OCI-LY7 (cell line): ENCODE data around the gene CHST11. TPM values are rescaled to one million over a fixed set of nuclear protein-coding genes. Genes with fewer than 3 reads are reported as not detected.

Experiments used
- BruUV-seq: library from RNA; stranded (reverse); fragments of 400-500 nt; replicated peaks from 2 replicates; lab custom pipeline; 2021; lab: Mats Ljungman, UMichigan
- CTCF ChIA-PET: fragments of 300-600 bp; sonication (Branson Sonifier 250); formaldehyde crosslinking; loops from one replicate; lab custom pipeline; 2022; ENCODE audit warnings: antibody characterized with exemption; ENCODE audit not compliant: unreplicated experiment; lab: Charles Lee
- POLR2A ChIA-PET: fragments of 300-600 bp; sonication (Branson Sonifier 250); formaldehyde crosslinking; loops from one replicate; lab custom pipeline; 2022; ENCODE audit warnings: antibody characterized with exemption; lab: Charles Lee
- DNase-seq: peaks from one replicate; pipeline ENCODE4 v3.0.0-alpha.2; 2015; ENCODE audit warnings: low spot score
- H2AFZ ChIP-seq: fragments of 200-600 bp; sonication (generic), shearing (Covaris generic); 2 replicates; pipeline ENCODE4 v1.6.1; 2014; ENCODE audit warnings: mild to moderate bottlenecking, antibody characterized with exemption, low read length, moderate library complexity
- H3K27ac ChIP-seq: fragments of 200-600 bp; sonication (generic); 2 replicates; pipeline ENCODE4 v1.5.1; 2014; ENCODE audit warnings: mixed run types, low read depth, mild to moderate bottlenecking, moderate library complexity, low read length, inconsistent platforms; ENCODE audit not compliant: poor library complexity, severe bottlenecking
- H3K36me3 ChIP-seq: fragments of 200-600 bp; sonication (generic); 2 replicates; pipeline ENCODE4 v1.6.1; 2014; ENCODE audit warnings: mild to moderate bottlenecking, antibody characterized with exemption, low read length, moderate library complexity, mixed read lengths; ENCODE audit not compliant: insufficient read depth
- H3K4me1 ChIP-seq: fragments of 200-600 bp; sonication (generic); 2 replicates; pipeline ENCODE4 v1.5.1; 2014; ENCODE audit warnings: mild to moderate bottlenecking, low read length; ENCODE audit not compliant: insufficient read depth, poor library complexity, severe bottlenecking
- H3K4me2 ChIP-seq: fragments of 200-600 bp; sonication (generic); 2 replicates; pipeline ENCODE4 v1.6.1; 2014; ENCODE audit warnings: mild to moderate bottlenecking, low read length
- H3K4me3 ChIP-seq: fragments of 200-600 bp; sonication (generic); 2 replicates; pipeline ENCODE4 v1.5.1; 2014; ENCODE audit warnings: mild to moderate bottlenecking, low read depth, low read length; ENCODE audit not compliant: poor library complexity, severe bottlenecking
- H3K79me2 ChIP-seq: fragments of 200-600 bp; sonication (generic); 2 replicates; pipeline ENCODE4 v1.6.1; 2016; ENCODE audit warnings: low read depth, mild to moderate bottlenecking, low read length, moderate library complexity, mixed read lengths; ENCODE audit not compliant: insufficient read depth
- H3K9me2 ChIP-seq: fragments of 200-600 bp; sonication (generic); 2 replicates; pipeline ENCODE4 v1.6.1; 2016; ENCODE audit warnings: mild to moderate bottlenecking, low read length, mixed read lengths; ENCODE audit not compliant: insufficient read depth
- H3K9me3 ChIP-seq: fragments of 200-600 bp; sonication (generic); 2 replicates; pipeline ENCODE4 v1.6.1; 2014; ENCODE audit warnings: mild to moderate bottlenecking, mixed run types, low read length, mixed read lengths
- H4K20me1 ChIP-seq: fragments of 200-600 bp; sonication (generic); 2 replicates; pipeline ENCODE4 v1.6.1; 2014; ENCODE audit warnings: mild to moderate bottlenecking, antibody characterized with exemption, low read length, moderate library complexity, mixed read lengths; ENCODE audit not compliant: insufficient read depth
- CTCF ChIP-seq: fragments of 200-600 bp; sonication (generic); conservative IDR thresholded peaks from 2 replicates; pipeline ENCODE4 v1.5.1; 2014; ENCODE audit warnings: mild to moderate bottlenecking, antibody characterized with exemption, low read length, moderate library complexity, mixed read lengths
- EZH2phosphoT487 ChIP-seq: fragments of 200-600 bp; sonication (generic); IDR thresholded peaks from 2 replicates; pipeline ENCODE4 v1.6.1; 2018; ENCODE audit warnings: low read depth, borderline replicate concordance, mild to moderate bottlenecking, mixed run types, antibody characterized with exemption, low read length, moderate library complexity, mixed read lengths
- intact Hi-C: fragments of 100-400 bp; cut with micrococcal nuclease; formaldehyde crosslinking; loops from one replicate; pipeline ENCODE4 v1.10.0; 2022; ENCODE audit not compliant: unreplicated experiment
- total RNA-seq, 2 experiments: library from RNA; depleted of rRNA in 1 of 2; stranded (reverse); fragments of >200 nt in 1 of 2; shearing (Covaris generic) in 1 of 2; gene quantifications; 2 replicates each; pipeline ENCODE4 v1.2.3, GENCODE V29; 2014 to 2022

Gene CHST11
- total RNA-seq, 2 experiments from 2014 or later = 15.2 to 41.6 TPM

DNA sequence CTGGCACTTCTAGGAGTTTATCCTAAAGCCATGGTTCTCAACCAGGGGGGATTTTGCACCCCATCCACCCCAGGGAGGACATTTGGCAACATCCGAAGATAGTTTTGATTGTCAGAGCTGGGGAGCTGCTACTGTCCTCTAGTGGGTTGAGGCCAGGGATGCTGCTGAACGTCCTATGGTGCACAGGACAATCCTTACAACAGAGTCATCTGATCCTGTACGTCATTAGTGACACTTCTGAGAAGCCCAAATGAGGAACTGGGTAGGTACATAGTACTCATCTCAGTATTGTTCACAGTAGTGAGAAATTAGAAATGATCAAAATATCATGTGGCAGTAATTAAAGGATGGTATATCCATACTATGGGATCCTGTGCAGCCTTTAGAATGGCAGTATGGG lies 185.1 kb downstream of the CHST11 start:
- Histone ChIP-seq H3K36me3 (peaks cover 34% of the 10 kb centered on the region), H3K9me3 (peaks cover 21% of the 10 kb centered on the region), H3K4me3 (no peak overlapping the region), H3K4me1 (peaks cover 18% of the 10 kb centered on the region), H2AFZ (no peak overlapping the region), H4K20me1 (no peaks in the 10 kb centered on the region), H3K27ac (no peak overlapping the region), H3K9me2 (no peaks in the 10 kb centered on the region), H3K79me2 (no peaks in the 10 kb centered on the region), H3K4me2 (no peak overlapping the region)
- POLR2A ChIA-PET = no interaction called here
- intact Hi-C loops = loop anchor here (5.0 kb wide), 1 partner anchor 165 kb away; no protein-coding TSS in a partner anchor
- CTCF ChIA-PET = no interaction called here
- TF ChIP-seq CTCF (no peak), EZH2phosphoT487 (no peak)
- BruUV-seq = no TSS peak
- no peak for DNase-seq

GRCh38 chr12:104643093-104643818 lies 186.5 kb downstream of the CHST11 start:
- Histone ChIP-seq H3K9me3 (peaks cover 21% of the 10 kb centered on the region), H3K27ac (no peak overlapping the region), H3K9me2 (no peaks in the 10 kb centered on the region), H3K4me2 (peak overlapping the region; percentile 41), H3K4me1 (peaks cover 18% of the 10 kb centered on the region), H2AFZ (no peak overlapping the region), H3K79me2 (no peaks in the 10 kb centered on the region), H3K4me3 (no peak overlapping the region), H3K36me3 (peaks cover 43% of the 10 kb centered on the region), H4K20me1 (no peaks in the 10 kb centered on the region)
- CTCF ChIA-PET = no interaction called here
- POLR2A ChIA-PET = interaction anchor here (0.7 to 1.6 kb wide), 4 partner anchors 20 to 465 kb away, joined by 4 read pairs; no protein-coding TSS in a partner anchor
- no TSS peak for BruUV-seq
- TF ChIP-seq CTCF (no peak), EZH2phosphoT487 (no peak)
- intact Hi-C loops = loop anchor here (5.0 kb wide), 1 partner anchor 166 kb away; no protein-coding TSS in a partner anchor
- no peak for DNase-seq
